HepG2 (cell line): ENCODE data around the gene CLUH. TPM values are rescaled to one million over a fixed set of nuclear protein-coding genes. Genes with fewer than 3 reads are reported as not detected.

Experiments used
- ARID4A ChIP-seq: sonication (generic); formaldehyde crosslinking; IDR thresholded peaks from 2 replicates; pipeline ENCODE4 v1.5.0; 2020; ENCODE audit warnings: mild to moderate bottlenecking, missing genetic modification reagents, borderline replicate concordance
- ASH2L ChIP-seq: fragments of 300-600, 200-600 bp; sonication (generic); IDR thresholded peaks from 2 replicates; pipeline ENCODE4 v1.7.0; 2017; ENCODE audit warnings: low read depth, mild to moderate bottlenecking, moderate library complexity, mixed read lengths, low read length; ENCODE audit not compliant: insufficient read length
- EHMT2 ChIP-seq: fragments of 200-600 bp; sonication (generic); IDR thresholded peaks from 2 replicates; pipeline ENCODE4 v1.7.0; 2017; ENCODE audit warnings: antibody characterized with exemption, low read depth, low read length, borderline replicate concordance
- ETV5 ChIP-seq: IDR thresholded peaks from 2 replicates; pipeline ENCODE4 v1.6.1; 2018; ENCODE audit warnings: missing biosample characterization, missing genetic modification reagents, inconsistent platforms, borderline replicate concordance
- GABPB1 ChIP-seq: IDR thresholded peaks from 2 replicates; pipeline ENCODE4 v1.6.1; 2016; ENCODE audit warnings: mild to moderate bottlenecking, missing genetic modification reagents, moderate library complexity, missing compliant biosample characterization
- NFAT5 ChIP-seq: sonication (generic); formaldehyde crosslinking; IDR thresholded peaks from 2 replicates; pipeline ENCODE4 v1.4.0; 2020; ENCODE audit warnings: missing genetic modification reagents
- RXRB ChIP-seq: IDR thresholded peaks from 2 replicates; pipeline ENCODE4 v1.6.1; 2016; ENCODE audit warnings: borderline replicate concordance, missing genetic modification reagents, missing compliant biosample characterization
- ZBTB4 ChIP-seq: sonication (generic); formaldehyde crosslinking; IDR thresholded peaks from 2 replicates; pipeline ENCODE4 v1.4.0; 2020; ENCODE audit warnings: missing genetic modification reagents, mild to moderate bottlenecking, borderline replicate concordance
- ZFP36L1 ChIP-seq: sonication (generic); formaldehyde crosslinking; IDR thresholded peaks from 2 replicates; pipeline ENCODE4 v1.8.0; 2022; ENCODE audit warnings: mild to moderate bottlenecking, missing genetic modification reagents, moderate library complexity
- ZNF281 ChIP-seq: sonication (generic); formaldehyde crosslinking; IDR thresholded peaks from 2 replicates; pipeline ENCODE4 v1.4.0; 2020; ENCODE audit warnings: missing genetic modification reagents, borderline replicate concordance
- polyA plus RNA-seq, 8 experiments: library from polyadenylated mRNA; depleted of rRNA in 3 of 8; stranded (reverse) in 7 of 8; unstranded in 1 of 8; fragments of >200 nt; fragmentation: Illumina TruSeq in 4 of 8; extraction: Trizol in 4 of 8; gene quantifications; 2 replicates each; pipeline versions ENCODE4 v1.2.1 to v1.2.3, GENCODE V29; 2011 to 2016; ENCODE audit warnings: low read depth in 4 of 8, missing spikeins in 1 of 8, mixed read lengths in 1 of 8; ENCODE audit not compliant: insufficient read depth in 1 of 8
- total RNA-seq, 5 experiments: library from RNA; depleted of rRNA; stranded (reverse); fragments of >200 nt; fragmentation: Illumina TruSeq; extraction: Trizol; gene quantifications; 2 replicates each; pipeline ENCODE4 v1.2.3, GENCODE V29; 2016; ENCODE audit warnings: low read depth in 1 of 5

The CLUH gene
- total and polyA plus RNA-seq, 2 of the 13 experiments (the other 11 are each of a cell fraction or from before 2014, with no cell fraction given), result 30.9 to 60.5 TPM

GRCh38 chr17:2711608-2712299 lies at the start of gene CLUH (continued):
- TF ChIP-seq NFAT5 (CRISPR knock-in tag) (peak; percentile 67; the same call in 1 of the 2 replicates), ZBTB4 (CRISPR knock-in tag) (peak; percentile 50; the same call in 1 of the 2 replicates), ZNF281 (CRISPR knock-in tag) (peak; percentile 44; the same call in 1 of the 2 replicates), ASH2L (peak; percentile 45), RXRB (CRISPR knock-in tag) (peak; percentile 77), ARID4A (CRISPR knock-in tag) (peak; percentile 93; the same call in 1 of the 2 replicates), ETV5 (CRISPR knock-in tag) (peak; percentile 23; the same call in 1 of the 2 replicates), EHMT2 (no peak), ZFP36L1 (no peak), GABPB1 (CRISPR knock-in tag) (peak; percentile 87)
